Fibroblast of lung (primary cell): Measurements from ENCODE around the gene HAUS7.

ENCODE experiments used
- EZH2 ChIP-seq: IDR thresholded peaks from 2 replicates; pipeline ENCODE4 v1.5.1; 2012; ENCODE audit warnings: low read length, control low read depth, mild to moderate bottlenecking; ENCODE audit errors: missing control alignments
- TF ChIP-seq, protein P1 (sequence below), 2 donors: IDR thresholded peaks in 1 of 2; conservative IDR thresholded peaks in 1 of 2; 1 replicate in 1 of 2; 2 replicates in 1 of 2; pipeline ENCODE4 v1.5.1; 2011 to 2012; ENCODE audit warnings: low read length in 2 of 2, control low read depth in 1 of 2, inconsistent platforms in 1 of 2, low read depth in 1 of 2, mild to moderate bottlenecking in 1 of 2

DNA sequence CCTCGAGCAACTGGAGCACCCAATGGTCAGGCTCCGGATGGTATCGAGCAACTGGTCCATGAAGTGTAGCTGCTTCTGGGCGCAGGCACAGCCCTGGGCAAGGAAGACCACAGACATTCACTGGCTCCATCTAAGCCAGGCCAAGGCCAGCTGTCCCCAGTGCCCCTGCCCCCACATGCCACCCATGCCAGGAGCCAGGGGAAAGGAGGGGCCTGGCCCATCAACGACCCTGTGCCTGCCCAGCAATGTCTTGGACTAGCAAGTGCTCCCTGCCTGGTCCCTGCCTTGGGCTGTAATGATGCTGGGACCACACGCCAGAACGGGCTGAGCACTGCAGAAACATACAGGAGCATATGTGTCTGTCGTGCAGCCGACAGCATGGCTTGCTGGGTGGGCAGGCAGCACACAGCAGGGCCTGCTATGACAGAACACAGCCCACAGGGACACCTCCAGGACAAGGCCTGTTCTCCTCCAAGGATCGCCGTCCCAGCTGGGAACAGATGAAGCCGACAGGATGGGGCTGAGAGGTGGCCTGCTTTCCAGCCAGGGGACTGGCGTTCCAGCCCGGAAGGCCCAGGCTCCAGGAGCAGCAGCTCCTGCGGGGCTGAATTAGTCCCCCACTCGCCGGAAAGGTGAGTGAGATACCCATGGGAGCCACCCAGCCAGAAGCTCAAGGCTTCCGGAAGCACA is 13.1 kb downstream of the HAUS7 start:
- TF ChIP-seq, protein P1, sequence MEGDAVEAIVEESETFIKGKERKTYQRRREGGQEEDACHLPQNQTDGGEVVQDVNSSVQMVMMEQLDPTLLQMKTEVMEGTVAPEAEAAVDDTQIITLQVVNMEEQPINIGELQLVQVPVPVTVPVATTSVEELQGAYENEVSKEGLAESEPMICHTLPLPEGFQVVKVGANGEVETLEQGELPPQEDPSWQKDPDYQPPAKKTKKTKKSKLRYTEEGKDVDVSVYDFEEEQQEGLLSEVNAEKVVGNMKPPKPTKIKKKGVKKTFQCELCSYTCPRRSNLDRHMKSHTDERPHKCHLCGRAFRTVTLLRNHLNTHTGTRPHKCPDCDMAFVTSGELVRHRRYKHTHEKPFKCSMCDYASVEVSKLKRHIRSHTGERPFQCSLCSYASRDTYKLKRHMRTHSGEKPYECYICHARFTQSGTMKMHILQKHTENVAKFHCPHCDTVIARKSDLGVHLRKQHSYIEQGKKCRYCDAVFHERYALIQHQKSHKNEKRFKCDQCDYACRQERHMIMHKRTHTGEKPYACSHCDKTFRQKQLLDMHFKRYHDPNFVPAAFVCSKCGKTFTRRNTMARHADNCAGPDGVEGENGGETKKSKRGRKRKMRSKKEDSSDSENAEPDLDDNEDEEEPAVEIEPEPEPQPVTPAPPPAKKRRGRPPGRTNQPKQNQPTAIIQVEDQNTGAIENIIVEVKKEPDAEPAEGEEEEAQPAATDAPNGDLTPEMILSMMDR (conservative IDR thresholded peaks at IDR 0.05 in 1 of 2, IDR thresholded peaks at IDR 0.05 in 1 of 2; ENCODE audit: low read depth in 1 of 2, low read length in 2 of 2), result no peak
- TF ChIP-seq EZH2, result no peak
